NCI-H1048 (cell line): ENCODE data around the gene NCCRP1.

Experiments used
- DNase-seq: peaks from one replicate; lab custom pipeline; 2025; lab: John Stamatoyannopoulos, UW

NCCRP1 gene

GRCh38 chr19:39246951-39247669 is 50.3 kb downstream of the NCCRP1 start:
- no peak for DNase-seq

GRCh38 chr19:39247701-39248664 is 51.2 kb downstream of the NCCRP1 start:
- DNase-seq, result no peak

GRCh38 chr19:39248806-39249205 is 52.0 kb downstream of the NCCRP1 start, which contains the start of gene IFNL4:
Gene IFNL4, minus strand, starts transcription at chr19:39248856.
- DNase-seq, result no peak

DNA sequence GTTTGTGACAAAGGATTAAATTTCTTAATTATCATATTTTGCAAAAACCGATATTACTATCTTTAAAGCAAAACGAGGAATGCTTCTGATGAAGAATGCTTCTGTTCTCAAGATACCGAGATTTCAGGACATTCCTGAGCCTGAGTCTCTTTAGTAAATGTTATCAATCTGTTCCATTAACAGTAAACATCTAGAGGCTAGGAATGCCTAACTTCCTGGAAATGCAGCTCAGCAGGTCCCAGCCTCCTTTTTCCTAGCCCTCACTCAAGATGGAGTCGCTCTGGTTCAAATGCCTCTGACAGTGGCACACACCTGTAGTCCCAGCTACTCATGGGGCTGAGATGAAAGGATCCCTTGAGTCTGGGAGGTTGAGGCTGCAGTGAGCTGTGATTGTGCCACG is 54.3 kb downstream of the NCCRP1 start:
- DNase-seq, result no peak
